HepG2 (cell line): ENCODE measurements around the gene RNF208. TPM values are rescaled to one million over a fixed set of nuclear protein-coding genes. Genes with fewer than 3 reads are reported as not detected.

Experiments
- ATAC-seq: fragments of 200-7000 bp; cut with Tn5 transposase; 3 replicates; pipeline ENCODE4 v1.9.1; 2020; ENCODE audit warnings: mild to moderate bottlenecking, moderate library complexity
- BruUV-seq: library from RNA; stranded (reverse); fragments of 400-500 nt; replicated peaks from 2 replicates; lab custom pipeline; 2021; lab: Mats Ljungman, UMichigan
- CTCF ChIA-PET: fragments of 300-600 bp; formaldehyde crosslinking; extraction: SDS; loops from one replicate; lab custom pipeline; 2021; ENCODE audit warnings: low total read pairs, inconsistent platforms, low intra/inter-chr PET ratio; lab: Yijun Ruan, JAX
- POLR2A ChIA-PET: fragments of 350-600 bp; sonication (Branson Sonifier 250); formaldehyde crosslinking; loops from one replicate; lab custom pipeline; 2020; ENCODE audit warnings: antibody characterized with exemption, inconsistent platforms; lab: Yijun Ruan, JAX
- DNase-seq: peaks from one replicate; pipeline ENCODE4 v3.0.0-alpha.2; 2015; ENCODE audit warnings: low spot score
- FAIRE-seq: peaks from 3 replicates; lab custom pipeline; 2011; peaks lifted over from hg19 to GRCh38; lab: Jason Lieb, UNC
- H2AFZ ChIP-seq: one replicate; pipeline ENCODE4 v1.6.1; 2011; ENCODE audit warnings: low read length, inconsistent platforms
- H3K27ac ChIP-seq: fragments of 300-600 bp; 3 replicates; pipeline ENCODE4 v1.8.0; 2011; ENCODE audit warnings: mixed run types, mild to moderate bottlenecking, mixed read lengths, low read length, inconsistent platforms; ENCODE audit not compliant: insufficient read depth; ENCODE audit errors: extremely low read length
- H3K27me3 ChIP-seq, 2 experiments: fragments of 200-600 bp in 1 of 2; 2 replicates in 1 of 2; 3 replicates in 1 of 2; pipeline versions ENCODE4 v1.6.0 to v1.8.0; 2011; ENCODE audit warnings: low read length in 2 of 2, mild to moderate bottlenecking in 2 of 2, moderate library complexity in 2 of 2, inconsistent platforms in 1 of 2; ENCODE audit not compliant: insufficient read depth in 2 of 2, control insufficient read depth in 1 of 2
- H3K36me3 ChIP-seq, 2 experiments: fragments of 200-600 bp in 1 of 2; replicated peaks in 1 of 2; 2 replicates in 1 of 2; 3 replicates in 1 of 2; pipeline versions ENCODE4 v1.5.1 to v1.8.0; 2011; ENCODE audit warnings: low read length in 2 of 2, inconsistent platforms in 1 of 2; ENCODE audit not compliant: insufficient read depth in 2 of 2, control insufficient read depth in 1 of 2
- H3K4me1 ChIP-seq: 2 replicates; pipeline ENCODE4 v1.5.1; 2012; ENCODE audit warnings: low read length, inconsistent platforms; ENCODE audit not compliant: insufficient read depth
- H3K4me2 ChIP-seq: 2 replicates; pipeline ENCODE4 v1.6.0; 2011; ENCODE audit warnings: low read depth, low read length, inconsistent platforms
- H3K4me3 ChIP-seq, 3 experiments: fragments of 200-600 bp in 1 of 3; sonication (generic), shearing (Covaris generic) in 1 of 3; replicated peaks in 1 of 3; 2 replicates each; pipeline ENCODE4 v1.5.1; 2011 to 2016; ENCODE audit warnings: low read length in 3 of 3, inconsistent platforms in 2 of 3, low read depth in 2 of 3, mild to moderate bottlenecking in 2 of 3, control low read depth in 1 of 3, mixed read lengths in 1 of 3; ENCODE audit not compliant: insufficient read depth in 1 of 3
- H3K79me2 ChIP-seq: one replicate; pipeline ENCODE4 v1.6.1; 2011; ENCODE audit warnings: low read length, inconsistent platforms; ENCODE audit not compliant: insufficient read depth
- H3K9ac ChIP-seq: 2 replicates; pipeline ENCODE4 v1.6.0; 2011; ENCODE audit warnings: mild to moderate bottlenecking, low read depth, low read length, inconsistent platforms; ENCODE audit not compliant: insufficient read depth
- H3K9me3 ChIP-seq: 2 replicates; pipeline ENCODE4 v1.5.1; 2012; ENCODE audit warnings: mild to moderate bottlenecking, low read length
- H4K20me1 ChIP-seq: 2 replicates; pipeline ENCODE4 v1.6.0; 2011; ENCODE audit warnings: inconsistent platforms, mild to moderate bottlenecking, low read length, moderate library complexity; ENCODE audit not compliant: insufficient read depth
- CBX2 ChIP-seq, 2 experiments: fragments of 200-600 bp in 1 of 2; sonication (generic); formaldehyde crosslinking in 1 of 2; IDR thresholded peaks; 2 replicates each; pipeline versions ENCODE4 v1.7.0 to v1.8.1; 2018 to 2022; ENCODE audit warnings: low read depth in 2 of 2, low read length in 1 of 2, mild to moderate bottlenecking in 1 of 2, missing genetic modification reagents in 1 of 2
- CREB1 ChIP-seq, 2 experiments: fragments of 450-650 bp in 1 of 2; IDR thresholded peaks; 2 replicates each; pipeline ENCODE4 v1.6.1; 2016 to 2017; ENCODE audit warnings: control low read depth in 1 of 2, mild to moderate bottlenecking in 1 of 2, missing compliant biosample characterization in 1 of 2, missing genetic modification characterization in 1 of 2
- DNMT3B ChIP-seq: conservative IDR thresholded peaks from 2 replicates; pipeline ENCODE4 v1.6.1; 2016; ENCODE audit warnings: missing biosample characterization, control low read depth
- EZH2 ChIP-seq: conservative IDR thresholded peaks from 2 replicates; pipeline ENCODE4 v1.6.1; 2012; ENCODE audit warnings: mild to moderate bottlenecking, low read depth, low read length, moderate library complexity
- GPN1 ChIP-seq: sonication (generic); formaldehyde crosslinking; IDR thresholded peaks from 2 replicates; pipeline ENCODE4 v1.5.1; 2020; ENCODE audit warnings: missing genetic modification reagents, borderline replicate concordance
- HHEX ChIP-seq: IDR thresholded peaks from 2 replicates; pipeline ENCODE4 v1.6.1; 2016; ENCODE audit warnings: control low read depth
- KLF15 ChIP-seq: sonication (generic); formaldehyde crosslinking; IDR thresholded peaks from 2 replicates; pipeline ENCODE4 v1.8.1; 2023; ENCODE audit warnings: borderline replicate concordance, mild to moderate bottlenecking, inconsistent platforms, missing genetic modification reagents, mixed read lengths
- MED13 ChIP-seq: sonication (generic); formaldehyde crosslinking; IDR thresholded peaks from 2 replicates; pipeline ENCODE4 v1.5.0; 2020; ENCODE audit warnings: missing genetic modification reagents
- PITX1 ChIP-seq: sonication (generic); formaldehyde crosslinking; IDR thresholded peaks from 2 replicates; pipeline ENCODE4 v1.5.1; 2020; ENCODE audit warnings: mild to moderate bottlenecking, missing genetic modification reagents
- REPIN1 ChIP-seq: sonication (generic); formaldehyde crosslinking; IDR thresholded peaks from 2 replicates; pipeline ENCODE4 v1.8.0; 2022; ENCODE audit warnings: missing genetic modification reagents, low read depth, mild to moderate bottlenecking, borderline replicate concordance
- RFX5 ChIP-seq: IDR thresholded peaks from 2 replicates; pipeline ENCODE4 v1.6.1; 2011; ENCODE audit warnings: low read depth, low read length, improper control_type of control experiment
- ZKSCAN5 ChIP-seq: sonication (generic); formaldehyde crosslinking; IDR thresholded peaks from 2 replicates; pipeline ENCODE4 v1.5.1; 2020; ENCODE audit warnings: mild to moderate bottlenecking, missing genetic modification reagents
- ZNF337 ChIP-seq: sonication (generic); formaldehyde crosslinking; IDR thresholded peaks from 2 replicates; pipeline ENCODE4 v1.5.1; 2020; ENCODE audit warnings: missing genetic modification reagents, low read depth, mild to moderate bottlenecking, borderline replicate concordance
- ZNF441 ChIP-seq: sonication (generic); formaldehyde crosslinking; IDR thresholded peaks from 2 replicates; pipeline ENCODE4 v1.7.0; 2021; ENCODE audit warnings: missing genetic modification reagents, borderline replicate concordance
- ZNF550 ChIP-seq: sonication (generic); formaldehyde crosslinking; IDR thresholded peaks from 2 replicates; pipeline ENCODE4 v1.4.0; 2020; ENCODE audit warnings: mild to moderate bottlenecking, missing genetic modification reagents, borderline replicate concordance
- ZNF569 ChIP-seq: sonication (generic); formaldehyde crosslinking; IDR thresholded peaks from 2 replicates; pipeline ENCODE4 v1.5.0; 2020; ENCODE audit warnings: mild to moderate bottlenecking, missing genetic modification reagents, moderate library complexity, borderline replicate concordance
- ZNF609 ChIP-seq: sonication (generic); formaldehyde crosslinking; IDR thresholded peaks from 2 replicates; pipeline ENCODE4 v1.4.0; 2020; ENCODE audit warnings: mild to moderate bottlenecking, missing genetic modification reagents, borderline replicate concordance
- WGBS: methylation state at CpG from one replicate; pipeline ENCODE4 v1.1.6; 2017; ENCODE audit warnings: low lambda C conversion rate; 5-methylcytosine and 5-hydroxymethylcytosine counted together
- in situ Hi-C: cut with HindIII; loops from 2 replicates; pipeline ENCODE4 v1.10.0; 2017; ENCODE audit warnings: low pct_unique_long_range_greater_than_20kb; ENCODE audit not compliant: extremely low pct_ligation_motif_present
- intact Hi-C: fragments of 100-400 bp; cut with micrococcal nuclease; formaldehyde crosslinking; loops from one replicate; pipeline ENCODE4 v1.10.0; 2022; ENCODE audit not compliant: unreplicated experiment
- polyA plus RNA-seq, 8 experiments: library from polyadenylated mRNA; depleted of rRNA in 3 of 8; stranded (reverse) in 7 of 8; unstranded in 1 of 8; fragments of >200 nt; fragmentation: Illumina TruSeq in 4 of 8; extraction: Trizol in 4 of 8; gene quantifications; 2 replicates each; pipeline versions ENCODE4 v1.2.1 to v1.2.3, GENCODE V29; 2011 to 2016; ENCODE audit warnings: low read depth in 4 of 8, missing spikeins in 1 of 8, mixed read lengths in 1 of 8; ENCODE audit not compliant: insufficient read depth in 1 of 8
- total RNA-seq, 5 experiments: library from RNA; depleted of rRNA; stranded (reverse); fragments of >200 nt; fragmentation: Illumina TruSeq; extraction: Trizol; gene quantifications; 2 replicates each; pipeline ENCODE4 v1.2.3, GENCODE V29; 2016; ENCODE audit warnings: low read depth in 1 of 5

Gene RNF208
- total and polyA plus RNA-seq, 2 of the 13 experiments (the other 11 are each of a cell fraction or from before 2014, with no cell fraction given): 1.6 to 2.1 TPM

- BruUV-seq: no TSS peak
- POLR2A ChIA-PET: interaction anchor here (0.9 to 7.7 kb wide), 36 partner anchors 12 to 339 kb away, joined by 3 to 317 read pairs (median 6); partner anchors contain the start of genes ENTPD8, MAN1B1, NELFB and RNF208
- Histone ChIP-seq H3K9me3 (no peaks in the 10 kb centered on the region), H3K4me3 (peak overlapping the region; percentile 89 to 94 (median 94)), H3K4me1 (peaks cover 64% of the 10 kb centered on the region), H3K79me2 (peaks cover 36% of the 10 kb centered on the region), H3K9ac (peak overlapping the region; percentile 92), H3K4me2 (peak overlapping the region; percentile 99), H3K27ac (peak overlapping the region; percentile 91), H3K36me3 (peaks cover 4 to 19% of the 10 kb centered on the region in 2 experiments; a peak in 4 of 5 replicates), H2AFZ (no peak overlapping the region), H3K27me3 (peaks cover 0 to under 1% of the 10 kb centered on the region in 2 experiments; a peak in 1 of 5 replicates), H4K20me1 (peaks cover 27% of the 10 kb centered on the region)
- CTCF ChIA-PET: no interaction called here
- FAIRE-seq (no peak), DNase-seq (peak; percentile 54), ATAC-seq (peak; percentile 14)
- intact Hi-C loops: no loop called here
- in situ Hi-C loops: no loop called here
- WGBS: no CpG with 5 or more reads among the region's 83 CpGs
- TF ChIP-seq RFX5: no peak
- TF ChIP-seq ZNF337 (CRISPR knock-in tag): no peak
- no peak for TF ChIP-seq EZH2
- no peak for TF ChIP-seq DNMT3B
- TF ChIP-seq ZNF569 (CRISPR knock-in tag): no peak
- TF ChIP-seq ZKSCAN5 (CRISPR knock-in tag): no peak
- TF ChIP-seq ZNF441: peak; percentile 29; the same call in 1 of the 2 replicates
- no peak for TF ChIP-seq ZNF609 (CRISPR knock-in tag)
- TF ChIP-seq MED13: no peak
- TF ChIP-seq CBX2 (IDR thresholded peaks at IDR 0.05; ENCODE audit: low read depth, low read length): no peak
- no peak for TF ChIP-seq CBX2 (CRISPR knock-in tag; IDR thresholded peaks at IDR 0.05; ENCODE audit: low read depth)
- 0 out of 2 replicates have a peak, but pooled peaks have one; percentile 64 for TF ChIP-seq REPIN1 (CRISPR knock-in tag)
- no peak for TF ChIP-seq GPN1 (CRISPR knock-in tag)
- TF ChIP-seq ZNF550 (CRISPR knock-in tag): no peak
- peak; percentile 71 for TF ChIP-seq PITX1 (CRISPR knock-in tag)
- TF ChIP-seq KLF15 (CRISPR knock-in tag): 0 out of 2 replicates have a peak, but pooled peaks have one; percentile 52
- TF ChIP-seq HHEX: no peak
- no peak for TF ChIP-seq CREB1 (IDR thresholded peaks at IDR 0.05)
- no peak for TF ChIP-seq CREB1 (CRISPR knock-in tag; IDR thresholded peaks at IDR 0.05)
Observed at GRCh38 chr9:137241490-137242268, 19.6 kb upstream of the RNF208 start.
